Activated CD8-positive, alpha-beta T cell treated with anti-CD3 and anti-CD28 coated beads, Interleukin-2, amount 10 ng/mL, durations not matched to agents 7 days and 5 days (primary cell): Measurements from ENCODE around the gene PRKAG2. TPM values are rescaled to one million over a fixed set of nuclear protein-coding genes. Genes with fewer than 3 reads are reported as not detected.

Experiments
- ATAC-seq: fragments of 150-1000 bp; cut with Tn5 transposase; one replicate; pipeline ENCODE4 v1.10.0; 2021; ENCODE audit warnings: moderate library complexity
- CTCF ChIA-PET: fragments of 350-600 bp; sonication (Branson Sonifier 250); formaldehyde crosslinking; loops from one replicate; lab custom pipeline; 2021; ENCODE audit warnings: antibody characterized with exemption; lab: Charles Lee
- POLR2A ChIA-PET: fragments of 350-600 bp; sonication (Branson Sonifier 250); formaldehyde crosslinking; loops from one replicate; lab custom pipeline; 2021; ENCODE audit warnings: antibody characterized with exemption; lab: Charles Lee
- DNase-seq: peaks from one replicate; pipeline ENCODE4 v3.0.0-alpha.2; 2020
- H3K27ac Mint-ChIP-seq: one replicate; pipeline ENCODE4 v1.8.0; 2021; ENCODE audit warnings: mild to moderate bottlenecking, mixed read lengths
- H3K27me3 Mint-ChIP-seq: one replicate; pipeline ENCODE4 v1.8.0; 2021; ENCODE audit warnings: low read depth, mixed read lengths
- H3K36me3 Mint-ChIP-seq: one replicate; pipeline ENCODE4 v1.8.0; 2021; ENCODE audit warnings: low read depth, mixed read lengths
- H3K4me1 Mint-ChIP-seq: one replicate; pipeline ENCODE4 v1.8.0; 2021; ENCODE audit warnings: low read depth, mixed read lengths
- H3K4me3 Mint-ChIP-seq: one replicate; pipeline ENCODE4 v1.8.0; 2021; ENCODE audit warnings: mild to moderate bottlenecking, mixed read lengths
- H3K9me3 Mint-ChIP-seq: one replicate; pipeline ENCODE4 v1.8.0; 2022; ENCODE audit warnings: mixed read lengths; ENCODE audit not compliant: insufficient read depth
- total RNA-seq, 2 experiments: library from RNA; stranded (reverse); gene quantifications; one replicate each; pipeline ENCODE4 v1.2.3, GENCODE V29; 2021

Gene PRKAG2
- total RNA-seq, 2 experiments from 2014 or later = 23.6 to 28.3 TPM

GRCh38 chr7:151708610-151709009, 168.3 kb downstream of the PRKAG2 start:
- no peak overlapping the region for H3K4me3 Mint-ChIP-seq
- no peaks in the 10 kb centered on the region for H3K9me3 Mint-ChIP-seq
- POLR2A ChIA-PET = no interaction called here
- CTCF ChIA-PET = no interaction called here
- no peaks in the 10 kb centered on the region for H3K27me3 Mint-ChIP-seq
- ATAC-seq = no peak
- no peaks in the 10 kb centered on the region for H3K36me3 Mint-ChIP-seq
- peaks cover 10% of the 10 kb centered on the region for H3K4me1 Mint-ChIP-seq
- H3K27ac Mint-ChIP-seq = no peak overlapping the region
- no peak for DNase-seq

DNA sequence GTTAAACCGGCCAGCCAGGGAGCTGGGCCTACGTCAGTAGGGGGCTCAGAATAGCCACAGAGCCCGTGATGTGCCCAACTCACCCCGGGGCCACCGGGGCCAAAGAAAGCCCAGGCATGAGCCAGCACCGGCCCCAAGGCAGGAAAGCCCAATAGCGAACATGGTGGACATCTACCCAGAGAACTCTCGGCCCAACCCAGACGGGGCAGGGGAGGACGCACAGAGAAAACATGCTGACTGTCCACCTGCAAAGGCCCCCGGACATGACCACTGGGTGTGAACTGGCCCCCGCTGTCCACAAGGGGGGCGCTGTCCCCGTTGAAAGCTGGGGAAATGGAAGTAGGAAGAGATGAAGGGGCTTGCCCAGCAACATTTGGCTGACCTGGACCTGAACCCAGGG, 169.2 kb downstream of the PRKAG2 start:
- DNase-seq = no peak
- Mint-ChIP-seq H3K4me3 (no peak overlapping the region), H3K27ac (no peak overlapping the region), H3K36me3 (no peaks in the 10 kb centered on the region), H3K4me1 (peaks cover 10% of the 10 kb centered on the region), H3K27me3 (no peaks in the 10 kb centered on the region), H3K9me3 (no peaks in the 10 kb centered on the region)
- no peak for ATAC-seq
- ChIA-PET CTCF (no interaction called here), POLR2A (no interaction called here)

DNA sequence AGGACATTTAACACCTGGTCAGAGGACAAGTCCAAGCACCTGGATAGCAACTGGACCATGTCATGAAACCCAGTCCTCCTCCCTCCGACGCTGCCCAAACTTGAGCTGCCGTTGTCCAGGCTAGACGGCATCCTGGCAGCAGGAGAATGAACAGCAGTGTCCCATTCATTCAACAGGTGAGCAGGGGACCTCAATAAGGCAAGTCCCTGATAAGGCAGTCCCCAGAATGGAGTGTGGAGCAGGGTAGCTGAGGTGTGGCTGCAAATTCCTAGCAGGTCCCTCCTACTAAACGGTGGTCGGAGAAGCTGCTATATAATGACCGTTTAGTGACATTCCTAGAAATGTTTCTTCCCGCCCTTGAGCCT, 169.8 kb downstream of the PRKAG2 start:
- ChIA-PET CTCF (interaction anchor here (1.1 to 1.5 kb wide), 2 partner anchors 75 to 169 kb away, joined by 3 to 4 read pairs; no protein-coding TSS in a partner anchor), POLR2A (no interaction called here)
- no peak overlapping the region for H3K4me3 Mint-ChIP-seq
- H3K27me3 Mint-ChIP-seq = no peaks in the 10 kb centered on the region
- no peak overlapping the region for H3K27ac Mint-ChIP-seq
- H3K36me3 Mint-ChIP-seq = no peaks in the 10 kb centered on the region
- H3K9me3 Mint-ChIP-seq = no peaks in the 10 kb centered on the region
- H3K4me1 Mint-ChIP-seq = peaks cover 4% of the 10 kb centered on the region
- no peak for ATAC-seq
- DNase-seq = no peak

DNA sequence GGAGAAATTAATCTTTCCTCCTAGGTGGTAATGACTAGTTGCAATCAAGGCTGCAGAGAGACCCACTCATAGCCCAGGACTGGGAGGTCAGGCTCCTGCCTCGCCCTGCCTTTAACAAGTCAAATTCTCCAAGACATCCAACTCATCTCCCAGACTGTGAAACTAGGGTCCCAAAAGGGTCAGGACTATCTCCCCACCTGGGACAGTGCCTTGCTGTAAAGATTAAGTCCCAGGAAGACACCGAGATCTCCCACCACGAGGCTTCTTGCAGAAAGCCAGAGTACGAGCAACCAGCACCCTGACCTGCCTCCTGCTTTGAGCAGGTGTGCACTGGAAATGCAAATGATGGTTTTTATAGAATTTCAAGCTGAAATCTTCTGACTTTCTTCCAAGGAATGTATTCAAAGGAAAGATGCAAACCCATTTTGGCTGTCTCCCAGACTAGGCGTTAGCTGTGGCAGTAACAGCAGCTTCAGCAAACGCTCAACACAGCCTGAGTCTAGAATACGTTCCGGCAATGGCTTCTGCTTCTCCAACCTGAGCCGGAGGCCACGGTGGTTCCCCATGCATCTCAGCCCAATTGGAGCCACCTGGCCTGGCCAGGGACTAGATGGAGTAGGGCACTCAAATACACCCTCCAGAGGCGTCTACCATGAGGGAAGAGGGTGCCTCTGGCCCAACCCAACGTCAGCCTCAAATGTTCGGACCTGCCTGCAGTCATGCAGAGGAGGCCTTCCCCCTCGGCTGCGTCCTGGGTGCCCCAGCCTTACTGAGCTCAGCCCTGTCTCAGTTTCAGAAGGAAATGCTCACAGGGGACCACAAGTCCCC, 170.4 kb downstream of the PRKAG2 start:
- ChIA-PET POLR2A (no interaction called here), CTCF (interaction anchor here (1.1 to 2.0 kb wide), 4 partner anchors 11 to 168 kb away, joined by 3 to 5 read pairs (median 4); no protein-coding TSS in a partner anchor)
- DNase-seq (no peak), ATAC-seq (no peak)
- Mint-ChIP-seq H3K4me3 (no peak overlapping the region), H3K27me3 (no peaks in the 10 kb centered on the region), H3K27ac (no peak overlapping the region), H3K9me3 (no peaks in the 10 kb centered on the region), H3K4me1 (peaks cover 3% of the 10 kb centered on the region), H3K36me3 (no peaks in the 10 kb centered on the region)

- CTCF ChIA-PET = interaction anchor here (0.8 to 2.0 kb wide), 6 partner anchors 10 to 390 kb away, joined by 3 to 5 read pairs (median 4); no protein-coding TSS in a partner anchor
- no peaks in the 10 kb centered on the region for H3K27me3 Mint-ChIP-seq
- H3K9me3 Mint-ChIP-seq = no peaks in the 10 kb centered on the region
- H3K4me3 Mint-ChIP-seq = no peak overlapping the region
- POLR2A ChIA-PET = interaction anchor here (0.6 kb wide), 1 partner anchor 8 kb away, joined by 3 read pairs; no protein-coding TSS in a partner anchor
- ATAC-seq = no peak
- H3K4me1 Mint-ChIP-seq = peaks cover 3% of the 10 kb centered on the region
- peak; percentile 51 for DNase-seq
- no peaks in the 10 kb centered on the region for H3K36me3 Mint-ChIP-seq
- no peak overlapping the region for H3K27ac Mint-ChIP-seq
Observed at GRCh38 chr7:151705636-151706276, 171.2 kb downstream of the PRKAG2 start.

DNA sequence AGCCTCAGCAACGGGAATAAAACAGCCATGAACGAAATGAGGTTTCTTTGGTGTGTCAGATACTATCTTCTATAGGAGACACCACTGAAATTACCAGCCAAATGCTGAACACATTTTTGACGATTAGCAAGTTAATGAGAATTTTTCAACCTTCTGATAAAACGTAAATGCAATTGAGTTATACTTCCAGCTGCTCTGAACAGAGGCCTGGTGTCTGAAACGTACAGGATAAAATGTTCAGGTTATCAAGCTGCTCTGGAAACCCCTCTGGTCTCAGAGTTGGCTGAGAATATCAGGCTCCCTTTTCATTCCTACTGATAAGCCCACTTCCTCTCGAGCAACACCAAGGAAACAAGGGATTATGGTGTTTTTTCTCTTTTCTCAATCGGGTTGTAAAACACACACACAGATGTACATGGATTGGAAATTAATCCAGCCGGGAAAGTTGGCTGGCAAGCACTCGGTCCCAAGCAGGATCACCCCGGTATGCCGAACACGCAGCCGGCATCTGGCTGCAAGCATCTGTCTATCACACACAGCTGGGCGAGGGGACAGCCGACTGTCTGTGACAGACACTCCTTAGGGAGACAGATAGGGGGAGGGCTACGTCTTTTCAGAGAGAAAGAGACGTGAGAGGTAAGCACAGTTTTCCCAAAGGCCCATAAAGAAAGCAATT, 171.8 kb downstream of the PRKAG2 start:
- Mint-ChIP-seq H3K9me3 (no peaks in the 10 kb centered on the region), H3K36me3 (no peaks in the 10 kb centered on the region), H3K4me3 (no peak overlapping the region), H3K27me3 (no peaks in the 10 kb centered on the region), H3K27ac (no peak overlapping the region), H3K4me1 (peaks cover 3% of the 10 kb centered on the region)
- CTCF ChIA-PET = interaction anchor here (0.7 to 2.0 kb wide), 6 partner anchors 10 to 390 kb away, joined by 3 to 5 read pairs (median 4); no protein-coding TSS in a partner anchor
- POLR2A ChIA-PET = interaction anchor here (0.6 kb wide), 1 partner anchor 9 kb away, joined by 3 read pairs; no protein-coding TSS in a partner anchor
- ATAC-seq (no peak), DNase-seq (no peak)

DNA sequence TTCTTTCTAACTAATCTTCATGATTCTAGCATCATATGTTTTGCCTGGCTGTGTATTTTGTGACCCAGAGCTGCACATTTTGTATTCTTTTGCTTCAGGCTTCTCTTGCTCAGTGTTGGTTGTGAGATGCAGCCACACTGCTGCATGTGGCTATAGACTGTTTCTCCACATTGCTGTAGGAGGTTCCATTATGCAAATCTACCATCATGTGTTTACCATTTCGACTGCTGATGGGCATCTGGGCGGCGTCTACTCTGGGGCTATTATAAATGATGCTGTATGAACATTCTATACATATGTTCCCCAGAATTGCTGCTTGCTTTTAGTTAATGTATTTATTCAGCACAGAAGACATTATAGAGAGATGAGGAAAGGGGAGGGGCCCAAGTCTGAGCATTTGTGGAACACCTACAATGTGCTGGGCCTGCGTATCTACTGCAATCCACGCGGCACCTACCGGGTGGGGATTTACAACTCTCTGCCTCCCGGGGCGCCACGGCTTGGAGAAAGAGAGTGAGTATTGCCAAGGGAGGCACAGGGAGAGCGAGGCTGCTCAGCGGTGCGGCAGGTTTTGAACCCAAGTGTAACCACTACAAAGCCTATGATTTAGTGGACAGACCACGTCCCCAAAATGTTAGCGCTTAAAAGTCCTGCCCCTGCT, 172.5 kb downstream of the PRKAG2 start:
- ChIA-PET CTCF (interaction anchor here (0.6 to 2.0 kb wide), 6 partner anchors 22 to 389 kb away, joined by 3 to 5 read pairs (median 3); no protein-coding TSS in a partner anchor), POLR2A (no interaction called here)
- no peaks in the 10 kb centered on the region for H3K36me3 Mint-ChIP-seq
- H3K4me1 Mint-ChIP-seq = peaks cover 3% of the 10 kb centered on the region
- no peak overlapping the region for H3K4me3 Mint-ChIP-seq
- H3K27me3 Mint-ChIP-seq = no peaks in the 10 kb centered on the region
- DNase-seq (no peak), ATAC-seq (no peak)
- H3K9me3 Mint-ChIP-seq = no peaks in the 10 kb centered on the region
- no peak overlapping the region for H3K27ac Mint-ChIP-seq

GRCh38 chr7:151702961-151703360, 174.0 kb downstream of the PRKAG2 start:
- CTCF ChIA-PET = no interaction called here
- peaks cover 3% of the 10 kb centered on the region for H3K4me1 Mint-ChIP-seq
- no peak overlapping the region for H3K27ac Mint-ChIP-seq
- H3K4me3 Mint-ChIP-seq = no peak overlapping the region
- no peaks in the 10 kb centered on the region for H3K9me3 Mint-ChIP-seq
- DNase-seq (no peak), ATAC-seq (no peak)
- H3K27me3 Mint-ChIP-seq = no peaks in the 10 kb centered on the region
- H3K36me3 Mint-ChIP-seq = no peaks in the 10 kb centered on the region
- POLR2A ChIA-PET = no interaction called here

DNA sequence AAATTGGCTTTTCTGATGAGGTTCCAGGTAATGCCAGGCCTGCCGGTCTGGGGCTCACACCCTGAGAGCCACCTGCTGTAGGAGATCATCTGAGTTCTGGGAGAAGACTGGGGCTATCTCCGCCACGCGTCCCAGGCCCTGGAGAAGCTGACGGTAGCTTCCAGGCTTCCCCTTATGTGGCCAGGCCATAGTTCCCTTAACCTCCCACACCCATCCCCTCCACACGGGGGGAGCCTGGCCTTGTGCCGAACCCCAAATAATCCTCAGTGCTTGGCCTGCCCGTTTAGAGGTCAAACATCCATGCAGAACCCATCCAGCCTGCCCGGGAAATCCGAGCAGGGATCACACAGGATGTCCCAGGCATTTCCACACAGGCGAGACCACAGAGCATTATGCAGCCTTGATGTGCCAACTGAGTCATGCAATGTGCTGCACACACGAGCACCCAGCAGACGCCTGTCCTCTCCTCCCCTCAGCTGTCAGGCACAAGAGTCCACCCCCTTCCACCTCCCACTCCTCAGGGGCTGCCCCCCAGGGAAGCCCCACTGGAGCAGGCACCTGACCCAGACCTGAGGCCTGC, 176.2 kb downstream of the PRKAG2 start:
- CTCF ChIA-PET = no interaction called here
- no peaks in the 10 kb centered on the region for H3K27me3 Mint-ChIP-seq

GRCh38 chr7:151699928-151700319, 177.0 kb downstream of the PRKAG2 start:
- H3K27ac Mint-ChIP-seq = no peak overlapping the region
- no peak overlapping the region for H3K4me3 Mint-ChIP-seq
- POLR2A ChIA-PET = no interaction called here
- ATAC-seq (no peak), DNase-seq (no peak)
- H3K27me3 Mint-ChIP-seq = no peaks in the 10 kb centered on the region
- H3K4me1 Mint-ChIP-seq = peaks cover 6% of the 10 kb centered on the region
- CTCF ChIA-PET = no interaction called here
- no peaks in the 10 kb centered on the region for H3K9me3 Mint-ChIP-seq
- H3K36me3 Mint-ChIP-seq = no peaks in the 10 kb centered on the region

More for the DNA sequence above, 176.2 kb downstream of the PRKAG2 start:
- POLR2A ChIA-PET = no interaction called here
- H3K4me1 Mint-ChIP-seq = peaks cover 2% of the 10 kb centered on the region
- no peaks in the 10 kb centered on the region for H3K36me3 Mint-ChIP-seq
- DNase-seq = no peak
- H3K4me3 Mint-ChIP-seq = no peak overlapping the region
- H3K9me3 Mint-ChIP-seq = no peaks in the 10 kb centered on the region
- no peak overlapping the region for H3K27ac Mint-ChIP-seq
- ATAC-seq = no peak
